ENCODE measurements around the gene UQCRFS1. TPM values are rescaled to one million over a fixed set of nuclear protein-coding genes. Genes with fewer than 3 reads are reported as not detected.
"Not testable (repeated sequence)": the region's sequence is repeated elsewhere in the genome, so short reads cannot be mapped to it uniquely, and the experiment has no call there.

UQCRFS1 gene
- total RNA-seq, 3 donors from 2014 or later, result 26.9 to 33.1 (median 27.1) TPM

GRCh38 chr19:29207403-29208187 lies 5.4 kb downstream of the UQCRFS1 start:
- H3K27ac ChIP-seq; H3K9me3 ChIP-seq; intact Hi-C loops (cut with DNase I; ENCODE audit: low total_unique reads); H3K4me1 ChIP-seq; H3K4me3 ChIP-seq; H3K36me3 ChIP-seq; H3K27me3 ChIP-seq; DNase-seq (ENCODE audit: low spot score in 2 of 2): not testable (repeated sequence)

- intact Hi-C loops (cut with DNase I; ENCODE audit: low total_unique reads), result no loop called here
- H3K27ac ChIP-seq, result no peak overlapping the region
- H3K27me3 ChIP-seq, result no peaks in the 10 kb centered on the region
- TF ChIP-seq POLR2AphosphoS5 (IDR thresholded peaks at IDR 0.05) (no peak), CTCF (IDR thresholded peaks at IDR 0.05) (no peak), POLR2A (IDR thresholded peaks at IDR 0.05) (no peak)
- no peak for DNase-seq (ENCODE audit: low spot score in 2 of 2)
- peaks cover 0 to 4% of the 10 kb centered on the region in 2 donors for H3K4me1 ChIP-seq
- no peak overlapping the region for H3K4me3 ChIP-seq
- H3K36me3 ChIP-seq, result peaks cover 5% of the 10 kb centered on the region
- no peaks in the 10 kb centered on the region for H3K9me3 ChIP-seq
Measured at GRCh38 chr19:29206453-29206852, 6.5 kb downstream of the UQCRFS1 start.

- Histone ChIP-seq H3K36me3 (peaks cover 5% of the 10 kb centered on the region), H3K9me3 (no peaks in the 10 kb centered on the region), H3K27ac (no peak overlapping the region), H3K4me1 (no peaks in the 10 kb centered on the region), H3K4me3 (no peak overlapping the region), H3K27me3 (no peaks in the 10 kb centered on the region)
- TF ChIP-seq POLR2A (IDR thresholded peaks at IDR 0.05), result no peak
- no peak for TF ChIP-seq CTCF (IDR thresholded peaks at IDR 0.05)
- no peak for TF ChIP-seq POLR2AphosphoS5 (IDR thresholded peaks at IDR 0.05)
- intact Hi-C loops (cut with DNase I; ENCODE audit: low total_unique reads), result no loop called here
- no peak for DNase-seq (ENCODE audit: low spot score in 2 of 2)
Measured at GRCh38 chr19:29202281-29202680, 10.7 kb downstream of the UQCRFS1 start.

- Histone ChIP-seq H3K27me3 (no peaks in the 10 kb centered on the region), H3K4me3 (no peak overlapping the region), H3K4me1 (no peaks in the 10 kb centered on the region), H3K36me3 (peaks cover 5% of the 10 kb centered on the region), H3K27ac (no peak overlapping the region), H3K9me3 (no peaks in the 10 kb centered on the region)
- no peak for TF ChIP-seq CTCF (IDR thresholded peaks at IDR 0.05)
- TF ChIP-seq POLR2AphosphoS5 (IDR thresholded peaks at IDR 0.05), result no peak
- no peak for TF ChIP-seq POLR2A (IDR thresholded peaks at IDR 0.05)
- no peak for DNase-seq (ENCODE audit: low spot score in 2 of 2)
- intact Hi-C loops (cut with DNase I; ENCODE audit: low total_unique reads), result no loop called here
Measured at GRCh38 chr19:29201855-29202254, 11.1 kb downstream of the UQCRFS1 start.

- Histone ChIP-seq H3K27me3 (no peaks in the 10 kb centered on the region), H3K4me1 (no peaks in the 10 kb centered on the region), H3K4me3 (no peak overlapping the region), H3K36me3 (no peaks in the 10 kb centered on the region), H3K9me3 (no peaks in the 10 kb centered on the region), H3K27ac (no peak overlapping the region)
- intact Hi-C loops (cut with DNase I; ENCODE audit: low total_unique reads), result no loop called here
- DNase-seq (ENCODE audit: low spot score in 2 of 2), result no peak
- no peak for TF ChIP-seq CTCF (IDR thresholded peaks at IDR 0.05)
- no peak for TF ChIP-seq POLR2A (IDR thresholded peaks at IDR 0.05)
- TF ChIP-seq POLR2AphosphoS5 (IDR thresholded peaks at IDR 0.05), result no peak
Measured at GRCh38 chr19:29194658-29195057, 18.3 kb downstream of the UQCRFS1 start.

Measured in breast epithelium (tissue), 4 donors.